ENCODE results near the gene BAIAP2L1.
"Not testable (repeated sequence)": the region's sequence is repeated elsewhere in the genome, so short reads cannot be mapped to it uniquely, and the experiment has no call there.

BAIAP2L1 gene

GRCh38 chr7:98319176-98319575 is 81.7 kb downstream of the BAIAP2L1 start:
- no peak for DNase-seq (ENCODE audit: low spot score)

- no peak for DNase-seq (ENCODE audit: low spot score)
These were observed 83.4 kb downstream of the BAIAP2L1 start for GRCh38 chr7:98317366-98318040.

GRCh38 chr7:98315994-98316527 is 84.8 kb downstream of the BAIAP2L1 start:
- DNase-seq (ENCODE audit: low spot score) = not testable (repeated sequence)

GRCh38 chr7:98315318-98315993 is 85.4 kb downstream of the BAIAP2L1 start:
- no peak for DNase-seq (ENCODE audit: low spot score)

- DNase-seq (ENCODE audit: low spot score) = no peak
These were observed 86.4 kb downstream of the BAIAP2L1 start for GRCh38 chr7:98314469-98314868.

- no peak for DNase-seq (ENCODE audit: low spot score)
These were observed 88.7 kb downstream of the BAIAP2L1 start for GRCh38 chr7:98312201-98312600.

- DNase-seq (ENCODE audit: low spot score) = no peak
These were observed 91.3 kb downstream of the BAIAP2L1 start for GRCh38 chr7:98309566-98309965.

- no peak for DNase-seq (ENCODE audit: low spot score)
These were observed 92.9 kb downstream of the BAIAP2L1 start for GRCh38 chr7:98307971-98308466.

GRCh38 chr7:98305951-98306535 is 94.8 kb downstream of the BAIAP2L1 start:
- DNase-seq (ENCODE audit: low spot score) = no peak

- no peak for DNase-seq (ENCODE audit: low spot score)
These were observed 97.0 kb downstream of the BAIAP2L1 start for GRCh38 chr7:98303906-98304305.

GRCh38 chr7:98303176-98303865 is 97.6 kb downstream of the BAIAP2L1 start:
- DNase-seq (ENCODE audit: low spot score) = no peak

GRCh38 chr7:98301693-98302470 is 99.0 kb downstream of the BAIAP2L1 start:
- no peak for DNase-seq (ENCODE audit: low spot score)

GRCh38 chr7:98300595-98301372 is 100.1 kb downstream of the BAIAP2L1 start:
- no peak for DNase-seq (ENCODE audit: low spot score)

- no peak for DNase-seq (ENCODE audit: low spot score)
These were observed 103.1 kb downstream of the BAIAP2L1 start for GRCh38 chr7:98297626-98298286.

- DNase-seq (ENCODE audit: low spot score) = no peak
These were observed 104.1 kb downstream of the BAIAP2L1 start for GRCh38 chr7:98296833-98297232.

- peak; percentile 44 for DNase-seq (ENCODE audit: low spot score)
These were observed 105.3 kb downstream of the BAIAP2L1 start for GRCh38 chr7:98295467-98296192.

GRCh38 chr7:98294798-98295382 is 106.0 kb downstream of the BAIAP2L1 start:
- DNase-seq (ENCODE audit: low spot score) = peak; percentile 83

GRCh38 chr7:98294326-98294725 is 106.6 kb downstream of the BAIAP2L1 start:
- no peak for DNase-seq (ENCODE audit: low spot score)

- DNase-seq (ENCODE audit: low spot score) = no peak
These were observed 107.1 kb downstream of the BAIAP2L1 start for GRCh38 chr7:98293746-98294145.

All from GM03348 (cell line).